Endothelial cell of umbilical vein (primary cell): ENCODE results near the gene CNKSR1.

Source experiments
- CTCF ChIP-seq, 2 donors: IDR thresholded peaks; 1 replicate in 1 of 2; 2 replicates in 1 of 2; pipeline ENCODE4 v1.5.1; 2011; ENCODE audit warnings: low read length in 2 of 2, mild to moderate bottlenecking in 2 of 2, moderate library complexity in 2 of 2, control low read depth in 1 of 2, inconsistent platforms in 1 of 2, low read depth in 1 of 2; ENCODE audit not compliant: insufficient read depth in 1 of 2; ENCODE audit errors: extremely low read depth in 1 of 2
- EZH2 ChIP-seq: IDR thresholded peaks from 2 replicates; pipeline ENCODE4 v1.6.1; 2012; ENCODE audit warnings: borderline replicate concordance, low read depth, mild to moderate bottlenecking, moderate library complexity, low read length, inconsistent platforms; ENCODE audit not compliant: severe bottlenecking

- TF ChIP-seq CTCF (IDR thresholded peaks at IDR 0.05; ENCODE audit: extremely low read depth in 1 of 2, insufficient read depth in 1 of 2, low read depth in 1 of 2, low read length in 2 of 2) = no peak
- no peak for TF ChIP-seq EZH2
Observed at GRCh38 chr1:26168410-26169197, 8.7 kb upstream of the CNKSR1 start, which contains the start of gene C1orf232.
